GM12892 (cell line): Measurements from ENCODE around the gene URB2.
"Not testable (repeated sequence)": the region's sequence is repeated elsewhere in the genome, so short reads cannot be mapped to it uniquely, and the experiment has no call there.

Experiments
- DNase-seq: peaks from one replicate; pipeline ENCODE4 v3.0.0; 2011; ENCODE audit not compliant: insufficient read length
- FAIRE-seq: peaks from 2 replicates; lab custom pipeline; 2011; peaks lifted over from hg19 to GRCh38; lab: Jason Lieb, UNC
- POLR2A ChIP-seq: IDR thresholded peaks from 2 replicates; pipeline ENCODE4 v1.6.1; 2011; ENCODE audit warnings: low read depth, low read length, control low read depth
- POLR2AphosphoS5 ChIP-seq: IDR thresholded peaks from 2 replicates; pipeline ENCODE4 v1.6.1; 2011; ENCODE audit warnings: low read depth, low read length, control low read depth
- TAF1 ChIP-seq: IDR thresholded peaks from 2 replicates; pipeline ENCODE4 v1.6.1; 2011; ENCODE audit warnings: low read depth, mild to moderate bottlenecking, control low read depth, low read length, borderline replicate concordance

URB2 gene

GRCh38 chr1:229594227-229595008, 31.6 kb upstream of the URB2 start:
- FAIRE-seq (no peak), DNase-seq (no peak)
- TF ChIP-seq TAF1 (no peak), POLR2A (no peak), POLR2AphosphoS5 (no peak)

DNA sequence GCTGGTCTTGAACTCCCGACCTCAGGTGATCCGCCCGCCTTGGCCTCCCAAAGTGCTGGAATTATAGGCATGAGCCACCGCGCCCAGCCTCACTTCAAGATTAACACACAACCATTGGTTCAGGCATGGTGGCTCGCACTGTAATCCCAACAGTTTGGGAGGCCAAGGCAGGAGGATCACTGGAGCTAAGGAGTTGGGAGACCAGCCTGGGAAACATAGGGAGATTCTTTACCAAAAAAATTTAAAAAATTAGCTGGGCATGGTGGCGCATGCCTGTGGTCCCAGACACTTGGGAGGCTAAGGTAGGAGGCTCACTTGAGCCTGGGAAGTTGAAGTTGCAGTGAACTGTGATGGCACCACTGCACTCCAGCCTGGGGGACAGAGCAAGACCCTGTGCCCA, 30.2 kb upstream of the URB2 start:
- FAIRE-seq, DNase-seq: not testable (repeated sequence)

DNA sequence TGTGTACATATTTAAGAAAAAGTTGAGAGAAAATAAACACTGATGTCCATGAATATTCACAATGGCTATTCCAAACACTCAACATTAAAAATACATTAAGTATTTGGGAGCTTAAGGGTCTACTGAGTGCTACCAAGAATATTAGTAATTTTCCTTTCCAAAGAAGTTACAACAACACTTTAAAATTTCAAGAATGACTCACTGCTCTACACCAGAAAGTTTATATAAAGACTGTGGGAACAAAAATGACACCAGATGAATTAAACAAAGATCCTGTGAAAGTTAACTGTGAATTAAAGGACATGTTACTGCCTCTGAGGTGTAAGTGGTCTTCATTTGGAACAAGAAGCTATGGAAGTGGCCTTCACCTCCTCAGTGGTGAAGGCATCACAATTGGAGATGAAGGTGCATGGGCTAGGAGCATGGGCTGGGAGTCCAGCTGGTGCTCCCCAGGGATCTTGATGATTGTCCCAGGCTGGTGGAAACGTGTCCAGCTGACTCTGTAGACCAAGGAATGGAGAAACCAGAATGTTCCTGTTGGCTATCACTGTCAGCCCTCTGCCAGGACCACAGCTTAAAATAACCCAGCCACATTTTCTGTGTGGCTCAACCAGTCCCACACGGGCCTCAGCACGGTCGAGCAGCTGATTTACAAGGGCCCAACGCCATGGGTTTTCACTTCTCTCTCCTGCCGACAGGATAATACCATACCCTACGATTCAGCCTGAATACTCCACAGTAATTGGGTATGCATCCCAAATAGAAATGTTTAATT, 28.9 kb upstream of the URB2 start:
- TF ChIP-seq POLR2AphosphoS5 (no peak), POLR2A (no peak), TAF1 (no peak)
- no peak for DNase-seq
- no peak for FAIRE-seq

DNA sequence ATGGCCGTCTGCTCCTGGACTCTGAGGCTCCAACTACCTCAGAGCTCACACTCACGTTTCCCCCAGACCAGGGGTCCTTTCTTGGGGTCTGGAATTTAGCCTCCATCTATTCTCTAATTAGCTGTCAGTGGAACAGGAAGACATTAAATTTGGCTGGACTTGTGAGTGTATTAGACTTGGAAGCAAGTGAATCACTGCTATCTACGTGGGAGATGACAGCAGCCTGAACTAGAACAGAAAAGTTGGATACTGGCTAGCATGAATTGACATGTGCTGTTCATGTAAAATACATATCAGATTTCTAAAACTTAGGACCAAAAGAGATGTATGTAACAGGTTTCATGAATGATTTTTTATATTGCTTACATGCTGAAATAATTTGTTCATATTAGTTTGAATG, 28.2 kb upstream of the URB2 start:
- DNase-seq (no peak), FAIRE-seq (no peak)
- TF ChIP-seq POLR2AphosphoS5, result no peak
- no peak for TF ChIP-seq POLR2A
- TF ChIP-seq TAF1, result no peak

GRCh38 chr1:229599218-229599954, 26.7 kb upstream of the URB2 start:
- TF ChIP-seq TAF1, result no peak
- no peak for TF ChIP-seq POLR2AphosphoS5
- no peak for TF ChIP-seq POLR2A
- no peak for DNase-seq

DNA sequence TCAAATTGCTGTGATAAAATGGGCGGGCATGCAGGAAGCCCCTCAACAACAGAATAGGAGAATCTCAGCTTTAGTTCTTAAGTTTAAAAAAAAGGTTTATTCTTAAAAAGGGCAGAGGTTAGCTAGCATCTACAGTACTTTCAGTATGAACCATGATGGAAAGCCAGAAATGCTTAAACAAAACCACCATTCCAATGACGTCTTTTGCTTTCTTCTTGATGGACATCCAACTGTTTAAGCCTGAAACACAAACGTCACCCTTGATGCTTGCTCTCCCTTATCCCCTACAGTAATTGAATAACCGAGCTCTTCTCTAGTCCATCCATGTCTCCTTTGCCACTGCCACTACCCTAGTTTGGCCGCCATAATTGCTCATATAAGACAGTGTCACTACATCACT, 25.8 kb upstream of the URB2 start:
- TF ChIP-seq POLR2A (no peak), TAF1 (no peak), POLR2AphosphoS5 (no peak)
- FAIRE-seq (peak; percentile 24), DNase-seq (no peak)

More at GRCh38 chr1:229599218-229599954, 26.7 kb upstream of the URB2 start:
- FAIRE-seq, result no peak

DNA sequence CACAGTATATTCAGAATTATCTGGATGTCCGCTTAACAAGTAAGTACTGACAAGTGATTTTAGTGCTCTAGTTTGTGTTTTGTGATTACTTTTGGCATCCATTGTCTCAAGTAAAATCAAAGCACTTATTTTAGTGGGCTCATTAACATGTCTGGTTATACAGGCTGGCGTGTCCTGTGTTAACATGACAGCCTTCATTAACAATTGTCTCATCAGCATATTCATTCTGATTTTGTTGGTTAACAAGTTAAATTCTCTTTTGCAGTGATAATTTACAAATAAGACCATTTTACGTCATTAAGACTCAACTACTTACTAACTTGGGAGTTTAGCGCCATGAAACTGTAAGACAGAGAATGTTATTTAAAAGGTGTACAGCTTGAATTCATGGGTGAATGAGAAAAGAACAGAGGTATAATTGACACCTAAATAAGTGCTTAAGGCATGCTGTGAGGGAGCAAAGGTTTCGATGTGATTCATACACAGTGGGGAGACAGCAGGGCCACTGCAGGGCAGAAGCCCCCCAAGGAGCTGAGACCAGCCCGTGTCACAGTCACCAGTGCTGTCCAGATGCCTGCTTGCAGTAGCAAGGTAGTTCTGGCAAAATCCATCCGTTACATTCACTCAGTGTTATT, 22.6 kb upstream of the URB2 start:
- no peak for FAIRE-seq

GRCh38 chr1:229607370-229607769, 18.7 kb upstream of the URB2 start:
- TF ChIP-seq TAF1 (no peak), POLR2A (no peak), POLR2AphosphoS5 (no peak)
- FAIRE-seq (no peak), DNase-seq (no peak)

More for the DNA sequence above, 22.6 kb upstream of the URB2 start:
- TF ChIP-seq TAF1, result no peak
- TF ChIP-seq POLR2AphosphoS5, result no peak
- TF ChIP-seq POLR2A, result no peak
- no peak for DNase-seq

DNA sequence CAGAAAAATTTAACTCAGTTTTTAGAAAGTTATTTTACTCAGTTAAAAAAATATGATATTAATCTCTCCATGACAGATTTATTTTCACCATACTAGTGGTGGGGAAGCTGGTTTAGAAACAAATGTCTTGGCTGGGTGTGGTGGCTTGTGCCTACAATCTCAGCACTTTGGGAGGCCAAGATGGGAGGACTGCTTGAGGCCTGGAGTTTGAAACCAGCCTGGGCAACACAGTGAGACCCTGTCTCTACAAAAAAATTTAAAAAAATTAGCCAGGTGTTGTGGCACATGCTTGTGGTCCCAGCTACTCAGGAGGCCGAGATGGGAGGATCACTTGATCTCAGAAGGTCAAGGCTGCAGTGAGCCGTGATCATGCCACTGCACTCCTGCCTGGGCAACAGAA, 17.5 kb upstream of the URB2 start:
- DNase-seq (no peak), FAIRE-seq (no peak)
- TF ChIP-seq POLR2AphosphoS5 (no peak), POLR2A (no peak), TAF1 (no peak)

GRCh38 chr1:229613938-229614337, 12.1 kb upstream of the URB2 start:
- FAIRE-seq (no peak), DNase-seq (no peak)
- TF ChIP-seq POLR2AphosphoS5 (no peak), POLR2A (no peak), TAF1 (no peak)

GRCh38 chr1:229614701-229615100, 11.3 kb upstream of the URB2 start:
- no peak for FAIRE-seq
- no peak for TF ChIP-seq TAF1
- no peak for TF ChIP-seq POLR2A

More at GRCh38 chr1:229614701-229615100, 11.3 kb upstream of the URB2 start:
- DNase-seq, result no peak
